Measurements from ENCODE around the gene HSD11B2.

Gene HSD11B2

GRCh38 chr16:67451061-67451703, 20.3 kb downstream of the HSD11B2 start:
- DNase-seq (ENCODE audit: low read depth, low spot score) = no peak

- no peak for DNase-seq (ENCODE audit: low read depth, low spot score)
Observed at GRCh38 chr16:67451704-67452435, 20.9 kb downstream of the HSD11B2 start.

DNA sequence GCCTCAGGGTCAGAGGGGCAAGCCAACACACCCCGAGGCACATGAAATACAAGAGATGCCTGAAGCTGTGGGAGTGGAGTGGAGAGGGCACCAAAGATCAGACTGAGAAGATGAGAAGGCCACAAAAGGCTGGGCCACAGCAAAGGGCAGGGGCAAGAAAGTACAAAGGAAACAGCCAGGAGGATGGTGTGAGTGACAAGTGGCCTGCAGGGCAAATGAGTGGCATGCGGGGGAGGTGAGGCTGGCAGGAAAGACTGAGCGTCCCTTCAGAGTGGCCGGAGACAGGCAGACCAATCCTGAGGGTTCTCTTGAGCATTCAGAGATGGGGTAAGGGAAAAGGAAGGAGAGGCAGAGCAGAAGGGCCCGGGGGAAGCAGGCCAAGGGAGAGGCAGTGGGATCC, 23.2 kb downstream of the HSD11B2 start:
- DNase-seq (ENCODE audit: low read depth, low spot score) = no peak

DNA sequence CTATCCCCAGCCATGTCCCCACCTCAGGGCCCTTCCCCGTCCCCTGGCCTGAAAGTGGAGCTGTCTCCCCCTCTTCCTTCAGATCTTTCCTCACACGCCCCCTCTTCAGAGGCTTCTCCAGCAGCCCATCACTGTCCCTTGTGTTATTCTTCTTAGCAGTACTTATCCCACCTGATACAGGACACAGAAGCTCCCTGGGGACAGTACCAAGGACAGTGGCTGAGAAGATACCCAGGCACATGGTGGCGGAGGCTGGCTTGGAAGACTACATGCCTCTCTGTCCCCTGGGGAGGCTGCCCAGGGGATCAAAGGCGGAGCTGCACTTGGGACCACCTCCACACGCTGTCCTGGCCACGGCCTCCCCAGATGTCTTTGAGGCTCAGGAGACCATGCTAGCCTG, 23.9 kb downstream of the HSD11B2 start:
- DNase-seq (ENCODE audit: low read depth, low spot score) = no peak

GRCh38 chr16:67456391-67457081, 25.6 kb downstream of the HSD11B2 start:
- no peak for DNase-seq (ENCODE audit: low read depth, low spot score)

DNA sequence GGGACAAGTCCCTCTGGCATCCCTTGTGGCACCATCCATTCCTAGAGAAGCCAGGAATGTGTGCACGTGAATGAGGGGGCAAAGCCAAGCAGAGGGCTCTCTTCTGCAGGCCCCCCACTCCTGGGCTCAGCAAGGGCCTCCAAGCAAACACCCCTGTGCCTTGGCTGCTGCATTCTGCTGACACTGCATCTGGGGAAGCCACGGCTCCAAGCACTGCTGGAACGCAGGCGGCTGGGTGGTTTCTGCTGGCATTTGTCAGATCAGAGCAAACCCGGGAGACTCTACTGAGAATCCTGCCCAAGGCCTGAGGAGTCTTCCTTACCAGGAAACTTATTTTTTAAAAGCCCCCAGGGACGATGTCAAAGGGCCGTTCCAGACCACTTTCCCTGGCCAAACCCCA, 26.7 kb downstream of the HSD11B2 start:
- DNase-seq (ENCODE audit: low read depth, low spot score) = no peak

DNA sequence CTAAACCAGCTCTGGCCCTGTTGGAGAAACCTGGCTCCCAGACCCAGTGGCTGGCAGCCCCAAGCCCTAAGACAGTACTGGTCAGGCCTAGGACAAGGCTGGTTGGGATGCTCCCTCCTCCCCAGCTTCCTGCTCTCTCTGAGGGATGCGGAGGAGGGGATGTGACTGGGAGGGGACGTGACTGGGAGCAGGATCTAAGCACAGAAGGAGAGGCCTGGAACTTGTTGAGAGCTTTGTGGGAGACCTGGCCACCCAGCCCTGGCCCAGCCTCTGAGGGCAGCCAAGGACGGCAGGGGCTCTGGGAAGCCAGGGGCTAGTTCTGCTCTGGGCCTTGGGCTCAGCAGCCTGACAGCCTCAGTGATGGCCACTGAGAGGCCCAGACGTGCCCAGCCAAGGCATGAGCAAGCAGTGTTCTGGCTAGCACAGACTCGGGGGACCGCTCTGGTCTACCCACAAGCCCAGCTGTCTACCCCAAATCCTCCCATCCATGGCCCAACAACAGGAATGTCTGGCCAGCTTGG, 27.3 kb downstream of the HSD11B2 start:
- no peak for DNase-seq (ENCODE audit: low read depth, low spot score)

DNA sequence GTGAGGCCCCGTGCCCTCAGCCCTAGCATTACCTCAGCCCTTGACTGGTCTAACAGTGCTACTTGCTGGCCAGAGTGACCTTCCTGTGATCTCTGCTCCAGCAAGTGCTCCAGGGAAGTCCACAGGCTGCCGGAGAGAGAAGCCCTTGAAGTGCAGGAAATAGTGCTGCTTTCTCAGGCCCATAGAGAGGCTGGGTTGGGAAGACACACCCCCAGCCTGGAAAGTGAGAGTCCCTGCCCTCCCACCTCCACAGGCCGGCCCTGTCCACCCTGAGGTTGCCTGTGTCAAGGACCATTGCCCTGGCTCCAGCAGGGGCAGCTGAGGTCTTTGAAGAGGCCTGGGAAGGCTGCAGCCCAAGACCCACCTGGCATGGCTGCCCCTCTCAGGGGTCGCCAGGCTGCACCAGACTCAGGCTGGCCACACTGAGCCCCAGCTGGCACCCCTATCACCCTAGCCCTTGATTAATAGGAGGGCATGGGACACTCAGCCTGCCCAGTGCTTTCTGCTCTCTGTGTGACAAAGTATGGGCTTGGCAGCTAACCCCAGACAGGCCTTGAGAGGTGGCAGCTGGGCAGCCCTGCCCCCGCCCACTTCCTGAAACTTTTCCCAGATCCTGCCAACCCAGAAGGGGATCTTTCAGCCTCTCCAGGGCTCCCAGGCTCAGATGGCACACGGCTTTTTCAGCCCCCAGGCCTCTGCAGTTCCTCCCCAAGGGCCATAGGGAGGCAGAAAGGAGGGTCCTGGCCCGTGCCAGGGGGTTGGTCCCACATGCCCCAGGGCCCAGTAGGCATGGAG, 28.3 kb downstream of the HSD11B2 start:
- DNase-seq (ENCODE audit: low read depth, low spot score) = no peak

DNA sequence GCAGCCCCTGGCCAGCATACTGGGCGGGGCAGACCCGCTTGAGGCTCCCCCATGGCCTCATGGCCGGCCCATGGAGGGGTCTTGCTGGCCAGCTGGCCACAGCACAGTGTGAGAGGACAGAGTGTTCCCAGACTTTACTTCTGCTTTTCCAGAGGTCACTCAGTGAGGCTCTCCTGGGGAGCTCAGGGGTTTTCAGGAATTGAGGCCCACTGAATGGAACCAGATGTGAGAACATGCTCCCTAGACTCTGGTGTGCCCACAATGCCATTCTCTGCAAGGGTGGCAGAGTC, 28.9 kb downstream of the HSD11B2 start:
- DNase-seq (ENCODE audit: low read depth, low spot score) = no peak

- no peak for DNase-seq (ENCODE audit: low read depth, low spot score)
Observed at GRCh38 chr16:67460168-67460567, 29.2 kb downstream of the HSD11B2 start.

DNA sequence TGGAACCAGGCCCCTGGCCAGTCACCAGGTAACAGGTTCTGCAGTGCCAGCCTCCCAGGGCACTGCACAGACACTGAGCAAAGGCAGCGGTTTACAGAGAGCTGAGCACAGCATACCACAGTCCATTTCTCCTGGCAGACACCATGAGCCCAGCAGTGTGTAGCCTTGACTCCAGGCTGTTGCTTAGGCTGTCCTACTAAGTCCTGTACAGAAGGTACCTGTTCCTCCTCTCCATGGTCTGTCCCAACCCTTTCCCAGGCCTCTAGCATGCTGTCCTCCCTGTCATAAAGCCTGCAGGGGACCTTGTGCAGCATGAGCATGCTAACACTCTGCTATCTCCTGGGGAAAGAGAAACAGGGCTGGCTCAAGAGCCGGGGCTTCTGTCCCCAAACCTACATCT, 30.0 kb downstream of the HSD11B2 start:
- no peak for DNase-seq (ENCODE audit: low read depth, low spot score)

GRCh38 chr16:67461600-67462278, 30.8 kb downstream of the HSD11B2 start:
- no peak for DNase-seq (ENCODE audit: low read depth, low spot score)

GRCh38 chr16:67462279-67462655, 31.3 kb downstream of the HSD11B2 start:
- DNase-seq (ENCODE audit: low read depth, low spot score) = no peak

DNA sequence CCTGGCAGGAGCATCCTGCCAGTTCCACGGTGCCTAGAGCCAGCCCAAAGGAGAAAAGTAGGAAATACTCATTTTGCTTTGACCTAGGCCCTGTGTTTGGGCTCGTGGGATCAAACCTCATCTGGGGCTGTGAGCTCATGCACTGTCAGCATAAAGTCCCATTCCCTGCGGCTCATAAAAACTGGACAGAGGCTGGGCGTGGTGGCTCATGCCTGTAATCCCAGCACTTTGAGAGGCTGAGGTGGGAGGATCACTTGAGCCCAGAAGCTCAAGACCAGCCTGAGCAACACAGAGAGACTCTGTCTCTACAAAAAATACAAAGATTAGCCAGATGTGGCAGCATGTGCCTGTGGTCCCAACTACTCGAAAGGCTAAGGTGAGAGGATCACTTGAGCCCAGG, 32.1 kb downstream of the HSD11B2 start:
- DNase-seq (ENCODE audit: low read depth, low spot score) = no peak

GRCh38 chr16:67463691-67464090, 32.8 kb downstream of the HSD11B2 start:
- no peak for DNase-seq (ENCODE audit: low read depth, low spot score)

DNA sequence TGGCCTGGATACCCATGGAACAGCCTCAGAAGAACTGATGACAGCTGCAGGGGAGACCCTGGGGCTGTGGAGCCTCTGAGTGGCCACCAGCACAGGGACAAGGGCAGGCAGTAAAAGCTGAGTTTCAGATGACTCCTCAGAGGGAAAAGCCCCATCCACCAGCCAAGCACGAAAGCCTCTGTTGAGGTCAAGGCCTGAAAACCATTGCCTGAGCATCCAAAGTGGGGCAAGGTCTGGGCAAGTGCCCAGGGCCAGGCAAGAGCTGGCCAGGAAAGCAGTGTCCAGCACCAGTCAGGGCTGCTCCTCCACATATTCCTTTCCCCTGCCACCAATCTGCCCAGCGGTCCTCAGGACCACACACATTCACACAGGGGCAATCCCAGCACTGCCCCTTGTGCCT, 33.6 kb downstream of the HSD11B2 start:
- DNase-seq (ENCODE audit: low read depth, low spot score) = no peak

GRCh38 chr16:67466581-67466980, 35.7 kb downstream of the HSD11B2 start:
- DNase-seq (ENCODE audit: low read depth, low spot score) = no peak

- no peak for DNase-seq (ENCODE audit: low read depth, low spot score)
Observed at GRCh38 chr16:67468731-67469130, 37.8 kb downstream of the HSD11B2 start.

DNA sequence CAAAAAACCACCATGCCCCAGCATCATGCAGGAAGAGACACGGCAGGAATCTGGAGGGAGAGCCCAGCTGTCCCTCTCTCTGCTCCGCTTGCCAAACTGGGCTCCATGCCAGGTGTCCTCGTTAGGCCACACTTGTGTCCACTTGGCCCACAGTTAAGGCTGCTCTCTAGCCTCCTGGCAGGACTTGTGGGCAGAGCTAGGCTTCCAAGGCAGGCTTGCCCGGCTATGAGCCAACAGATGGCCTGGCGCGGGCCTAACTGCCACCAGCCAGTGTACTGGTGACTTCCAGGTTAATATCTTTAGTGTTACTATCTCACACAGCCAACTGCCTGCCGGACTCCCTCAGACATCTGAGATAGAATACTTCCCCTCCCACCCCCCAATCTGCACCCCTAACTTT, 39.4 kb downstream of the HSD11B2 start:
- no peak for DNase-seq (ENCODE audit: low read depth, low spot score)

- DNase-seq (ENCODE audit: low read depth, low spot score) = no peak
Observed at GRCh38 chr16:67471758-67472384, 41.0 kb downstream of the HSD11B2 start.
